ENCODE results near the gene WAC. TPM values are rescaled to one million over a fixed set of nuclear protein-coding genes. Genes with fewer than 3 reads are reported as not detected.

WAC gene
- total and polyA plus RNA-seq, 7 donors = 33.9 to 79.9 (median 64.2) TPM

GRCh38 chr10:28545967-28546644 lies 13.2 kb downstream of the WAC start:
- Histone ChIP-seq H3K27me3 (ENCODE audit: insufficient read depth in 3 of 3, low read length in 2 of 3) (no peaks in the 10 kb centered on the region), H3K36me3 (ENCODE audit: insufficient read depth in 1 of 2, low read depth in 1 of 2) (peaks cover 5 to 53% of the 10 kb centered on the region in 2 donors), H3K4me3 (no peak overlapping the region), H3K27ac (no peak overlapping the region), H3K9me3 (no peaks in the 10 kb centered on the region), H3K4me1 (peaks cover 42% of the 10 kb centered on the region)
- ATAC-seq (peak in 1 of 4 donors; percentile 47), DNase-seq (no peak)
- intact Hi-C loops (cut with DNase I) = no loop called here
- no peak for TF ChIP-seq CTCF (IDR thresholded peaks at IDR 0.05)
- 35 to 47% (median 46%) methylated on average over 4 of the region's 4 CpGs for WGBS, 3 donors

GRCh38 chr10:28548781-28549498 lies 16.0 kb downstream of the WAC start:
- intact Hi-C loops (cut with DNase I) = no loop called here
- DNase-seq = no peak
- H3K4me3 ChIP-seq = no peak overlapping the region
- WGBS, 3 donors = 86 to 90% (median 87%) methylated on average over 2 of the region's 2 CpGs
- H3K4me1 ChIP-seq = peaks cover 41% of the 10 kb centered on the region
- TF ChIP-seq CTCF (IDR thresholded peaks at IDR 0.05) = no peak
- ATAC-seq = no peak
- H3K27ac ChIP-seq = no peak overlapping the region
- peaks cover 5 to 30% of the 10 kb centered on the region in 2 donors for H3K36me3 ChIP-seq (ENCODE audit: insufficient read depth in 1 of 2, low read depth in 1 of 2)
- H3K9me3 ChIP-seq = no peaks in the 10 kb centered on the region
- no peaks in the 10 kb centered on the region for H3K27me3 ChIP-seq (ENCODE audit: insufficient read depth in 3 of 3, low read length in 2 of 3)

- 45 to 52% (median 48%) methylated on average over 3 of the region's 3 CpGs for WGBS, 3 donors
- no peak for TF ChIP-seq CTCF (IDR thresholded peaks at IDR 0.05)
- H3K9me3 ChIP-seq = no peaks in the 10 kb centered on the region
- no peak overlapping the region for H3K4me3 ChIP-seq
- H3K36me3 ChIP-seq (ENCODE audit: insufficient read depth in 1 of 2, low read depth in 1 of 2) = peaks cover 3 to 25% of the 10 kb centered on the region in 2 donors
- ATAC-seq (no peak), DNase-seq (no peak)
- intact Hi-C loops (cut with DNase I) = no loop called here
- H3K27ac ChIP-seq = no peak overlapping the region
- H3K27me3 ChIP-seq (ENCODE audit: insufficient read depth in 3 of 3, low read length in 2 of 3) = no peaks in the 10 kb centered on the region
- H3K4me1 ChIP-seq = peaks cover 51% of the 10 kb centered on the region
Measured at GRCh38 chr10:28551086-28551485, 18.2 kb downstream of the WAC start.

- ATAC-seq (no peak), DNase-seq (no peak)
- H3K36me3 ChIP-seq (ENCODE audit: insufficient read depth in 1 of 2, low read depth in 1 of 2) = peaks cover 3 to 21% of the 10 kb centered on the region in 2 donors
- intact Hi-C loops (cut with DNase I) = no loop called here
- H3K9me3 ChIP-seq = no peaks in the 10 kb centered on the region
- no peaks in the 10 kb centered on the region for H3K27me3 ChIP-seq (ENCODE audit: insufficient read depth in 3 of 3, low read length in 2 of 3)
- H3K4me3 ChIP-seq = no peak overlapping the region
- H3K4me1 ChIP-seq = peaks cover 61% of the 10 kb centered on the region
- WGBS, 3 donors = 36 to 49% (median 44%) methylated on average over 4 of the region's 4 CpGs
- TF ChIP-seq CTCF (IDR thresholded peaks at IDR 0.05) = no peak
- H3K27ac ChIP-seq = no peak overlapping the region
Measured at GRCh38 chr10:28552775-28553174, 19.9 kb downstream of the WAC start.
